ENCODE data around the gene LZTS2.

Gene LZTS2

GRCh38 chr10:100978901-100979195 is 20.8 kb upstream of the LZTS2 start:
- no peak for DNase-seq

GRCh38 chr10:100979791-100980272 is 19.8 kb upstream of the LZTS2 start:
- DNase-seq: no peak

GRCh38 chr10:100980311-100980710 is 19.3 kb upstream of the LZTS2 start:
- DNase-seq: no peak

- DNase-seq: no peak
These were observed 18.9 kb upstream of the LZTS2 start for GRCh38 chr10:100980711-100981110.

- DNase-seq: no peak
These were observed 18.3 kb upstream of the LZTS2 start for GRCh38 chr10:100981178-100981772.

GRCh38 chr10:100982916-100983830 is 16.4 kb upstream of the LZTS2 start:
- no peak for DNase-seq

GRCh38 chr10:100983868-100984671 is 15.5 kb upstream of the LZTS2 start:
- no peak for DNase-seq

- DNase-seq: no peak
These were observed 14.9 kb upstream of the LZTS2 start for GRCh38 chr10:100984672-100985177.

- no peak for DNase-seq
These were observed 14.3 kb upstream of the LZTS2 start for GRCh38 chr10:100985336-100985735.

GRCh38 chr10:100986623-100986951 is 13.0 kb upstream of the LZTS2 start:
- no peak for DNase-seq

- DNase-seq: peak; percentile 48
These were observed 12.5 kb upstream of the LZTS2 start, which contains the start of the genes MRPL43 and TWNK for GRCh38 chr10:100986952-100987684. TSS of gene MRPL43 (minus strand) at chr10:100987497. CDS start at chr10:100987443, 54 bp downstream. TSS of gene TWNK (plus strand) at chr10:100987543. CDS start at chr10:100988211, 668 bp downstream.

- no peak for DNase-seq
These were observed 11.9 kb upstream of the LZTS2 start for GRCh38 chr10:100987685-100988049.

- DNase-seq: no peak
These were observed 11.4 kb upstream of the LZTS2 start for GRCh38 chr10:100988166-100988565.

GRCh38 chr10:100989088-100989487 is 10.5 kb upstream of the LZTS2 start:
- no peak for DNase-seq

GRCh38 chr10:100993986-100994708 is 5.5 kb upstream of the LZTS2 start:
- no peak for DNase-seq

GRCh38 chr10:100995181-100995580 is 4.4 kb upstream of the LZTS2 start:
- no peak for DNase-seq

GRCh38 chr10:100996678-100997359 is 2.8 kb upstream of the LZTS2 start:
- no peak for DNase-seq

GRCh38 chr10:100997360-100998182 is 2.0 kb upstream of the LZTS2 start:
- no peak for DNase-seq

GRCh38 chr10:100998183-100998990 is 1.2 kb upstream of the LZTS2 start:
- DNase-seq: peak; percentile 77

Measured in SHP77 treated with DMSO at 0.1 percent for 48 hours (cell line).